Peyer's patch (tissue), 4 donors: Measurements from ENCODE around the gene TMED6.

Experiments used
- CTCF ChIP-seq, 6 experiments: fragments of 450-650 bp in 4 of 6; fragments of 200-600 bp in 2 of 6; sonication (generic) in 1 of 6; IDR thresholded peaks; one replicate each; pipeline ENCODE4 v1.5.1; 2017 to 2019; ENCODE audit warnings: antibody characterized with exemption in 6 of 6, mild to moderate bottlenecking in 3 of 6, moderate library complexity in 1 of 6
- POLR2A ChIP-seq, 2 donors: fragments of 450-650 bp; IDR thresholded peaks; one replicate each; pipeline ENCODE4 v1.5.1; 2017; ENCODE audit warnings: antibody characterized with exemption in 2 of 2, mild to moderate bottlenecking in 2 of 2, moderate library complexity in 2 of 2

- TF ChIP-seq POLR2A (IDR thresholded peaks at IDR 0.05), result no peak
- no peak for TF ChIP-seq CTCF (IDR thresholded peaks at IDR 0.05)
Measured at GRCh38 chr16:69320740-69321073, 30.9 kb downstream of the TMED6 start.
